HG03378 (cell line): ENCODE data around the gene DHX30.
A peak's percentile ranks its signal among the peaks of the same experiment; 100 is the strongest.
"Not testable (repeated sequence)": the region's sequence is repeated elsewhere in the genome, so short reads cannot be mapped to it uniquely, and the experiment has no call there.

Experiments
- ATAC-seq: cut with Tn5 transposase; IDR thresholded peaks from one replicate; pipeline ENCODE4 v1.9.1; 2021; ENCODE audit warnings: mild to moderate bottlenecking, moderate library complexity; ENCODE audit not compliant: unreplicated experiment

Gene DHX30, protein sequence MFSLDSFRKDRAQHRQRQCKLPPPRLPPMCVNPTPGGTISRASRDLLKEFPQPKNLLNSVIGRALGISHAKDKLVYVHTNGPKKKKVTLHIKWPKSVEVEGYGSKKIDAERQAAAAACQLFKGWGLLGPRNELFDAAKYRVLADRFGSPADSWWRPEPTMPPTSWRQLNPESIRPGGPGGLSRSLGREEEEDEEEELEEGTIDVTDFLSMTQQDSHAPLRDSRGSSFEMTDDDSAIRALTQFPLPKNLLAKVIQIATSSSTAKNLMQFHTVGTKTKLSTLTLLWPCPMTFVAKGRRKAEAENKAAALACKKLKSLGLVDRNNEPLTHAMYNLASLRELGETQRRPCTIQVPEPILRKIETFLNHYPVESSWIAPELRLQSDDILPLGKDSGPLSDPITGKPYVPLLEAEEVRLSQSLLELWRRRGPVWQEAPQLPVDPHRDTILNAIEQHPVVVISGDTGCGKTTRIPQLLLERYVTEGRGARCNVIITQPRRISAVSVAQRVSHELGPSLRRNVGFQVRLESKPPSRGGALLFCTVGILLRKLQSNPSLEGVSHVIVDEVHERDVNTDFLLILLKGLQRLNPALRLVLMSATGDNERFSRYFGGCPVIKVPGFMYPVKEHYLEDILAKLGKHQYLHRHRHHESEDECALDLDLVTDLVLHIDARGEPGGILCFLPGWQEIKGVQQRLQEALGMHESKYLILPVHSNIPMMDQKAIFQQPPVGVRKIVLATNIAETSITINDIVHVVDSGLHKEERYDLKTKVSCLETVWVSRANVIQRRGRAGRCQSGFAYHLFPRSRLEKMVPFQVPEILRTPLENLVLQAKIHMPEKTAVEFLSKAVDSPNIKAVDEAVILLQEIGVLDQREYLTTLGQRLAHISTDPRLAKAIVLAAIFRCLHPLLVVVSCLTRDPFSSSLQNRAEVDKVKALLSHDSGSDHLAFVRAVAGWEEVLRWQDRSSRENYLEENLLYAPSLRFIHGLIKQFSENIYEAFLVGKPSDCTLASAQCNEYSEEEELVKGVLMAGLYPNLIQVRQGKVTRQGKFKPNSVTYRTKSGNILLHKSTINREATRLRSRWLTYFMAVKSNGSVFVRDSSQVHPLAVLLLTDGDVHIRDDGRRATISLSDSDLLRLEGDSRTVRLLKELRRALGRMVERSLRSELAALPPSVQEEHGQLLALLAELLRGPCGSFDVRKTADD

DNA sequence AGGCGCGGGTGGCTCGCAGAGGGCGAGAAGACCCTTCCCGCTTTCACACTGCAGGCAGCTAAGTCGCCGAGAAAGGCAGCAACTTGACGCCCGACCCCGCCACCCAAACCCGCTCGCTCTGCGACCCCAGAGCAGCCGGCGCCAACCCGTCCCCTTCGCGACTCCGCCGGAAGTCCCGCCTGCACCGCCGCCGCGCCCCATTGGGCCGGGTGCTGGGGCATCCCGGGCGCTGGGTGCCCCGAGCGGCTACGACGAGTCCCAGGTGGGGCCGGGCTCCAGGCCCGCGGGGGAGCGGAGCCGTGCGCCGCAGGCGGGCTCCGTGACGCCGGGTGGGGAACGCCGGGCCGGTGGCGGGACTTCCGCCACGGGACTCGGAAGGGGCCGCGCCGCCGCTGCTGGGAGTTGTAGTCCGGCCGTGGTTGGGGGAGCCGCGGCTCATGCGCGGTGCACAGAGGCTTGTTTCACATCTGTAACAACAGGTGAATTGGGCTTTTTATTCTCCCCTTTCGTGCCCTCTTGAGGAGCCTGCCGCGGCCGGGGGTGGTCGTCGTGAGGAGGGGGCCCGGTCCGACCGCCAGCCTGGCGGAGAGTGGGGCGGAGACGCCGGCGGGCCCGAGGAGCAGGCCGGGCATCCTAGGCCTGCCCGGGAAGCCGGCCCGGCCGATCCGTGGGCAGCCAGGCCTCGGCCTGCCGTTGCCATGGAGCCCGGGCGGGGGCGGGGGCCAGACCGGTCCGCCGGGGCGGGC, at the start of gene DHX30:
TSS of gene DHX30 (plus strand) at position 405 of the 746 bp plus-strand sequence. CDS start 7,546 bp downstream, outside the sequence.
- peak; percentile 65 for ATAC-seq

DNA sequence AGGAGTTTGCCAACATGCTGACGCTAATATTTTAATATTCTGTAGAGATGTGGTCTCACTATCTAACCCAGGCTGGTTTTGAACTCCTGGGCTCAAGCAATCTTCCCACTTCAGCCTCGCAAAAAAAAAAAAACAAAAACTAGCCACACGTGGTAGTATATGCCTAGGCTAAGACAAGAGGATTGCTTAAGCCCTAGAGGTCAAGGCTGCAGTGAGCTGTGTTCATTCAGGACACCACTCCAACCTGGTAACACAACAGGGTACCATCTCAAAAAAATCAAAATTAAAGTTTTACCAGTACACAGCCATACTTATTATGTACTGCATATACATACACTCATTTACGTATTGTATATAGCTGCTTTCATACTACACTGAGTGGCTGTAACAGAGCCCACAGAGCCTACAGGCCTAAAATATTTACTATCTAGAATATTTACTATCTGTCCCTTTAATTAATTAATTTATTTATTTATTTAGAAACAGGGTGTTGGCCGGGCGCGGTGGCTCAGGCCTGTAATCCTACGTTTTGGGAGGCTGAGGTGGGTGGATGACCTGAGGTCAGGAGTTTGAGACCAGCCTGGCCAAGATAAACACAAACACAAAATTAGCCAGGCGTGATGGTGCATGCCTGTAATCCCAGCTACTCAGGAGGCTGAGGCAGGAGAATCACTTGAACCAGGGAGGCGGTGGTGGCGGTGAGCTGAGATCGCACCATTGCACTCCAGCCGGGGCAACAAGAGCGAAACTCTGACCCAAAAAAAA, 44.5 kb upstream of the DHX30 start:
- ATAC-seq: no peak

DNA sequence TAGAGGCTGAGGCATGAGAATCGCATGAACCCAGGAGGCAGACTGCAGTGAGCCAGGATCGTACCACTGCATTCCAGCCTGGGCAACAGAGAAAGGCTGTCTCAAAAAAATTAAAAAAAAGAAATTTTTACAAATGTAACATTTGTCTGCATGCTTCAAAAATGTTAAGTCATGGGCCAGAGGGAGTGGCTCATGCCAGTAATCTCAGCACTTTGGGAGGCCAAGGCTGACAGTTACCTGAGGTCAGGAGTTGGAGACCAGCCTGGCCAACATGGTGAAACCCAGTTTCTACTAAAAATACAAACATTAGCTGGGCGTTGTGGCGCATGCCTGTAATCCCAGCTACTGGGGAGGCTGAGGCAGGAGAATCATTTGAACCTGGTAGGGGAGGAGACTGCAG, 42.7 kb upstream of the DHX30 start:
- ATAC-seq: not testable (repeated sequence)

DNA sequence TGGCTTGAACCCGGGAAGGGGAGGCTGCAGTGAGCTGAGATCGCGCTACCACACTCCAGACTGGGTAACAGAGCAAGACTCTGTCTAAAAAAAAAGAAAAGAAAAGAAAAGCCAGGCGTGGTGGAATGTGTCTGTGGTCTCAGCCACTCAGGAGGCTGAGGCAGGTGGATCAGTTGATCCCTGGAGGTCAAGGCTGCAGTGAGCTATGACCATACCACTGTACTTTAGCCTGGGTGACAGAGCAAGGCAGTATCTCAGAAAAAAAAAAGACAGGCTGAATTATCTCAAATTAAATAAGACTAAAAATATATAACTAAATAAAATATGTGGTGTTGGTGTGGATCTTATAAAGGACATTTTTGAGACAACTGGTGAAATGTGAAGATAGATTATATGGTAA, 41.9 kb upstream of the DHX30 start:
- no peak for ATAC-seq

- no peak for ATAC-seq
Measured at GRCh38 chr3:47762233-47762632, 40.7 kb upstream of the DHX30 start.

DNA sequence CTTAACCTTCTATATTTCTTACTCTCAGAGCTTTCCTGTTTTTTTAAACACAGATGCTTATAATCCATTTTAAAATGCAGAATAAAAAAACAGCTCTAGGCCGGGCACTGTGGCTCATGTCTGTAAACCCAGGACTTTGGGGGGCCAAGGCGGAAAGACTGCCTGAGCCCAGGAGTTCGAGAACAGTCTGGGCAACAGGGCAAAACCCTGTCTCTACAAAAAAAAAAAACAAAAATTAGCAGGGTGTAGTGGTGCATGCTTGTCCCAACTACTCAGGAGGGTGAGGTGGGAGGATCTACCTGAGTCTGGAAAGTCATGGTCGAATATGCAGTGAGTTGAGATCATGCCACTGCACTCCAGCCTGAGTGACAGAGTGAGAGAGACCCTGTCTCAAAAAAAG, 36.8 kb upstream of the DHX30 start:
- no peak for ATAC-seq

- no peak for ATAC-seq
Measured at GRCh38 chr3:47772047-47772446, 30.9 kb upstream of the DHX30 start.

DNA sequence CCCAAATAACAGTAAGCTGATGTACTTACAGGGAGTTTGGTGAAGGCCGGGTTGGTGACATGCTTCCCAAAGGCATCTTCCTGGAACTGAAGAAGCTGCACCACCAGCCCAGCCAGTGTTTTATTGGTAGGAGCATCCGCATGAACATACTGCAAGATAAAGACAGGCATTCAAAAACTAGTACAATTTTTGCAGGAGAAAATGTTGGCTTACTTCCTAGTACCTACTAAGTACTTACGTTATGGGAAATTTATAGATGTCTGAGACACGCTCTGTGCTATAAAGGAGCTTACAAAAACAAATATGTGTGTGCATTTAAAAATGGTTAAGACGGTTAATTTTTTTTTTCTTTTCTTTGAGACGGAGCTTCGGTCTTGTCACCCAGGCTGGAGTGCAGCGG, 30.1 kb upstream of the DHX30 start:
- ATAC-seq: no peak

DNA sequence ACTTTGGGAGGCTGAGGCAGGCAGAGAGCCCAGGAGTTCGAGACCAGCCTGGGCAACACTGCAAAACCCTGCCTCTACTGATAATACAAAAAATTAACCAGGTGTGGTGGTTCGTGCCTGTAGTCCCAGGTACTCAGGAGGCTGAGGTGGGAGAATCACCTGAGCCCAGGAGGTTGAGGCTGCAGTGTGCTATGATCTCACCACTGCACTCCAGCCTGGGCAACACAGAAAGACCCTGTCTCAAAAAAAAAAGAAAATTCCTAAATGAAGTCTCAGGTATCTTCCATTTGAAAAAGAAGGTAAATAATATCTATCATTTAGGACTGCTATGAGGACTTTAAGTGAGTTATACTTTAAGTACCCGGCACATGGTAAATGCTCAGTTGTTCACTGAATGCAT, 24.2 kb upstream of the DHX30 start:
- ATAC-seq: no peak

- peak; percentile 28 for ATAC-seq
Measured at GRCh38 chr3:47780741-47781684, 21.9 kb upstream of the DHX30 start.

DNA sequence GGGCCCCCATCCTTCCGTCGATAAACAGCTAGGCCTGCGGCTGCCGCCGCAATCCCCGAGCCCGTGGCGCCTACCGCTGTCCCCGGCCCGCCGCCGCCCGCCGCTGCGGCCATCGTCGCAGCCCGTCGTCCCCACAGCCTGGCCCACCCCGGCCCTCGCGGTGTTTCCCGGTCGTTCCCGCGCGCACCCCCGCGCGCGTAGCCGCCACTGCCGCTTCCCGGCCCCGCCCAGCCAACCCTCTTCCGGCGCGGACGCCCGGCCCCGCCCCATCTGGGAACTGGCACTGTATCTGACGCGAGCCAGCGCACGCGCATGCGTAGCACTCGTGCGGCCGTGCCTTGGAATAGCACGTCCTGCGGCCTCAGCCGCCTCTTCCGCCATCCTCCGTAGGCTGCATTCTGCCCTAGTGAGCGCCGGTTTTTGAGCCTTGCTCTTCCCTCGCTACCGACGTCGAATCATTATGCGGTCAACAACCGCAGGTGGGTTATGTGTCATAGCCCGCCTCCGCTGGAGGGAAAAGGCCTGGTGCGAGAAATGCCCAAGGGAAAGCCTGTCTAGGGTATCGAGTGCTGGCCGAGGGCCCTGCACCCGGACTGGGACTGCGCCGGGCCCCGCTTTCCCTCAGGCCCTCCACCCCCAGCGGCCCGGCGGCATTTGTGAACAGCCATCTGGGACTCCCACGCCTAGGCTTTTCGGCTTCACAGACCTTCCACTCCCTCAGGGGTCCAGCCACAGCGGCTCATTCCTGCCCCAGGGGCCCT, 21.1 kb upstream of the DHX30 start, which contains the start of gene SMARCC1:
TSS of gene SMARCC1 (minus strand) at position 209 of the 761 bp plus-strand sequence. CDS start at position 113, 96 bp downstream.
- ATAC-seq: peak; percentile 77

GRCh38 chr3:47782446-47783308, 20.3 kb upstream of the DHX30 start:
- ATAC-seq: no peak

GRCh38 chr3:47783673-47784072, 19.3 kb upstream of the DHX30 start:
- no peak for ATAC-seq

GRCh38 chr3:47791193-47791855, 11.6 kb upstream of the DHX30 start:
- ATAC-seq: no peak

GRCh38 chr3:47792699-47793098, 10.2 kb upstream of the DHX30 start:
- ATAC-seq: no peak

DNA sequence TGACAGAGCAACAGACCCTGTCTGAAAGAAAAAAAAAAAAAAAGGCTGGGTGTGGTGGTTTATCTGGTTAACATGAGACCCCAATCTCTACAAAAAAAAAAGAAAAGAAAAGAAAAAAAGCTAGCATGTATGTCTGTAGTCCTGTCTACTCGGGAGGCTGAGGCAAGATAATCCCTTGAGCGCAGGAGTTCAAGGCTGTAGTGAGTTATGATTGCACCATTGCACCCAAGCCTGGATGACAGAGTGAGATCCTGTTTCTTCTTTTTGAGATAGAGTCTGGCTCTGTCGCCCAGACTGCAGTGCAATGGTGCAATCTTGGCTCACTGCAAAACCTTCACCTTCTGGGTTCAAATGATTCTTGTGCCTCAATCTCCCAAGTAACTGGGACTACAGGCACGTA, 8.4 kb upstream of the DHX30 start:
- ATAC-seq: no peak
